ENCODE measurements around the gene COG8.
A peak's percentile ranks its signal among the peaks of the same experiment; 100 is the strongest.

The COG8 gene

GRCh38 chr16:69348222-69348621 lies 8.9 kb upstream of the COG8 start:
- DNase-seq (ENCODE audit: low read depth in 1 of 2, low spot score in 1 of 2) = no peak

- no peak for DNase-seq (ENCODE audit: low read depth in 1 of 2, low spot score in 1 of 2)
Measured at GRCh38 chr16:69346683-69347082, 7.3 kb upstream of the COG8 start.

GRCh38 chr16:69345923-69346322 lies 6.6 kb upstream of the COG8 start:
- DNase-seq (ENCODE audit: low read depth in 1 of 2, low spot score in 1 of 2) = no peak

- DNase-seq (ENCODE audit: low read depth in 1 of 2, low spot score in 1 of 2) = no peak
Measured at GRCh38 chr16:69344171-69344570, 4.8 kb upstream of the COG8 start.

DNA sequence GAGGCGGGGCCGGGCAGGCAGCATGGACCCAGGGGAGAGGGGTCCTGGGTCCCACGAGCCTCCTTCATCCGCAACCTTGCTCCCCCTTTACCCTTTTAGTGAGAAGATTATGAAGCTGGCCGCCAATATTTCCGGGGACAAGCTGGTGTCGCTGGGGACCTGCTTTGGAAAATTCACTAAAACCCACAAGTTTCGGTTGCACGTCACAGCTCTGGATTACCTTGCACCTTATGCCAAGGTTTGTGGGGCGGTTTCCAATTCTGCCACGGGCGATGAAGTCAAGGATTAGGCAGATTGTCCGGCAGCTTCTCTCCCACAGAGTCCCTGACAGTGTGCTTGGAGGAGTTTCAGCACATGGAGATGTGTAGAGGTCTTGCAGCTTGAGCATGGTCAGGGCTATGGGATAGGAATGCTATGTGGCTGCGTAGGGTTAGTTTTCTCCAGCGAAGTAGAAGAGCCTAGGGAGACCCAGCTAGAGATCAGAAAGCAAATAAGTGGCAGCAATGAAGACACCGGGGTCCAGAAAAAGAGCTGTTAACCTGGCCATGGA lies 806 bp upstream of the COG8 start:
- DNase-seq (ENCODE audit: low read depth in 1 of 2, low spot score in 1 of 2) = no peak

DNA sequence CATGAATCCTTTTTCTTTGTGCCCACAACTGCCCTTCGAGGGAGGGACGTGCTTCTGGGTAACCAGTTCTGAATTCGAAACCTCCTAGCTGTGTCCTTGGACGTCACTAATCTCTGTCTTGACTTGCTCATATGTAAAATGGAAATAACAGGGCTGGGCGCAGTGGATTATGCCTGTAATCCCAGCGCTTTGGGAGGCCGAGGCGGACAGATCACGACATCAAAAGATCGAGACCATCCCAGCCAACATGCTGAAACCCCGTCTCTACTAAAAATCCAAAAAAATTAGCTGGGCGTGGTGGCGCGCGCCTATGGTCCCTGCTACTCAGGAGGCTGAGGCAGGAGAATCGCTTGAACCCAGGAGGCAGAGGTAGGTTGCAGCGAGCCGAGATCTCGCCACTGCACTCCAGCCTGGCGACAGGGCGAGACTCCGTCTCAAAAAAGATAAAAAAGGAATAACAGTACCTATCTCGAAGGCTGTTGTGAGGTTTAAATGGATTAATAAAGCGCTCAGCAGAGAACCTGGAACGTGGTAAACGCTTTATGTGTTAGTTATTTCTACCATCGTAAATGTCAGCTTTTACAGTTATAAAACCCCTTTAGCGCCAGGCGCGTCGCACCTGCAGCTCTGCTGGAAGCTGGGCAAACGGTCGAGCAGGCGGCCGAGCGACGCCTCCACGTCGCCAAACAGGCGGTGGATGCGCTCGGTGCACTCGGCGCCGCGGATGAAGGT lies 641 bp downstream of the COG8 start:
- no peak for DNase-seq (ENCODE audit: low read depth in 1 of 2, low spot score in 1 of 2)

DNA sequence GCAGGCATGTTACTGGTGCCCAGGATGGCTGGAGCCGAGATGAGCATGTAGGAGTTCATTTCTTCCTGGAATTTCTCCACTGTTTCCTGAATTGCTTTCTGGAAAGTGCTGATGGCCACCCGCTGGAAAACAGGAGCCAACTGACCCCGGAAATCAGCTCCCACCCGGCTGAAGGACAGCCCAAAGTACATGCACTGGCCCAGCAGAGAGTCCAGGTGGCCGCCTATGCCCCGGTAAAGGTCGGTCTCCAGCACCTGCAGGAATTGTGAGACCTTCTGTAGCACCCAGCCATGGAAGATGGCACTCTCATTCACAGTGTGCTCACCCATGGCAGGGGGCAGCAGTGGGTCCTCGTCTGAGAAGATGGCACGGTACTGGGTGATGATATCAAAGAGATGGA lies 4.7 kb downstream of the COG8 start:
- DNase-seq (ENCODE audit: low read depth in 1 of 2, low spot score in 1 of 2) = no peak

DNA sequence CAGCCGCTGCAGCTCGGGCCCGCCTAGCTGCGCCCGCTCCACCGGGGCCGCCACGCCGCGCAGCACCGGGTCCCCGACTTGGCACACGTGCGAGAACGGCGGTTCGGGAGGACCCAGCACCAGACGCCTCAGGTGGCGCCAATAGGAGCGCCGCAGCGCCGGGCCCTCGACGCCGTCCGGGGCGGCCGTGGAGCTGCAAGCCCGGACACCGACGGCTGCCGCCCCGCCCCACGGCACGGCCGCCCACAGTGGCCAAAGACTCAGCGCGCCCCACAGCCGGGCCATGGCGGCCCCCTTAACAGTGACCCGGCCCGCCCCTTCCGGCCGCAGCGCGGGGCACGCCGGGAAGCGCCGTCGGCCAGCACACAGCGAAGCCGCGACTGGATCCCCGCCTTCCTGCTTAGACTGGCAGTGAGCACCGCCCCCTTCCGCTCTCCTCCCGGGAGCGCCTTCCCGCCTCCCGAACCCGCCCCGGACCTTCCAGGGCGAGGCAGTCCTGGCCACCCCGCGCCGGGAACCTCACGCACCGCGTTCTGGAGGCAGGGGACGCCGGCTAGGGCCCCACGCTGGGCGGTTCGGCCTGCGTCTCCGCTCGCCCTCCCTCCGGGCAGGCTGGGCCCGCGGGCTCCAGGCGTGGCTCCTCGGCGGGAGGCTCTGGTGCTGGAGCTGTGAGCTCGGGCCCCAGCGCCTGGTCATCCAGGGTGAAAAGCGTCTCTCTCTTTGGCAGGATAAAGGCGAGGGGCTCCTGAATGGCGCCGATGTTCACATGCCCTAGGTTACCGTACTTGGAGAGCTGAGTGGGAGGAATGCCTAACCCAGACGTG lies 8.9 kb downstream of the COG8 start, which contains the start of gene PDF:
TSS of gene PDF (minus strand) at position 303 of the 824 bp plus-strand sequence. CDS start at position 285, 18 bp downstream.
- DNase-seq (ENCODE audit: low read depth in 1 of 2, low spot score in 1 of 2) = peak; percentile 59 to 81

DNA sequence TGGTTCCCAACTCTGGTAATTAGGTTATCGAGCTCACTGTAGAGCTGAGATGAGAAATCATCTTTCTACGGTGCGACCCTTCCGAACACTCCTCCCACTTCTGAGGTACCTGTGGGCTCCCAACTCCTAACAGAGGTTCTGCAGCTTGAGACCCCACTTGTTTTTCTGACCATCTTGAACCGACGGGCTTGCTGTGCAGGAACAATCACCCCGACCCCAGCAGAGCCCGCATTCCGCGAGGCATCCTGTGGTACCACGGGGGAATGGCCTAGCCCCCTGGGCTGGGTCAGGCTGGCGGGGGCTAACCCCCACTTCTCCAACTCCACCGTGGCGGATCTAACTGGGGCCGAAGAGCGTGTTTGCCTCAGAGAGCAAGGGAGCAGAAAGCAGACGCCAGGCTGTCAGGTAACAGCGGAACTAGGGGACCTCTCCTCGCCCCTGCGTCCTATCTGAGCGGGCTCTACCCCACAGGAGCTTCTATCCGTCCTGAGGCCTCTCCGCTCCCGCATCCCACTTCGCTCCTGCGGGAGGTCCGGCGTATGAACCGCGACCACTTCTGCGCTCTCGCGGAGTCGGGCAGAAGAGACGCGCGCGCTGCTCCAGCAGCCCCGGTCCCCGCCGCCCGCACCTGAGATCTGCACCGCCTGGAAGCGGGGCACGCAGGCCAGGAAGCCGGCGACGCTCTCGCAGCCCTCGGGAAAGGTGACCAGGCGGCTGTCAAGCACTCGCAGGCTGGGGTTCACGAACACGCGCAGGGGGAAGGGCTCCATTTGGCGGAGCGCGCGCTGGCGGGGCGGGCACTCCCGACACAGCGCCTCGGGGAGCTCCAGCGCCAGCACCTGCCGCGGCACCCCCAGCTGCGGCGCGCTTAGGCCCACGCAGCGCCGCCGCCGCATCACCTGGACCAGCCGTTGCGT lies 9.7 kb downstream of the COG8 start:
- peak; percentile 15 to 30 for DNase-seq (ENCODE audit: low read depth in 1 of 2, low spot score in 1 of 2)

DNA sequence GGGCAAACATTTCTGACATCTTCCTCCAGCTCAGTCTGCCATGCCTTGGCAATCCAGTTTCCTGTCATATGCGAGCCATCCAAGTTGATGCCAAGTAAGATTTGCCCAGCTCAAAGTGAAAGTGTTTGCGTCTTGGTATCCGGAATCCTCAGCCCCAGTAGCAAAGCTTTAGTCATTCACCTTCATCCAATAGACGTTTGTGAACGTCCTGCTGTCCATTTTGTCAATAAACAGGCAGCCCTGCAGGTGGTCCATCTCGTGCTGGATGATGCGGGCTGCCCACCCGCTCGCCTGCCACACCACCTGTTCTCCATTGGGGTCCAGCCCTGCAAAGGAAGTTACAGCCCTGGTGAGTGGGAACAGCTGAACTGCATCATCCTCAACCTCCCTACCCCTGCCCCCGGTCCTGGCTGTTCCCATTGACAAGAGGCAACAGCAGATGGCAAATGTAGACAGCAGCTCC lies 10.5 kb downstream of the COG8 start:
- DNase-seq (ENCODE audit: low read depth in 1 of 2, low spot score in 1 of 2) = no peak

GRCh38 chr16:69327585-69328310 lies 11.6 kb downstream of the COG8 start:
- no peak for DNase-seq (ENCODE audit: low read depth in 1 of 2, low spot score in 1 of 2)

GRCh38 chr16:69326172-69326873 lies 13.0 kb downstream of the COG8 start:
- DNase-seq (ENCODE audit: low read depth in 1 of 2, low spot score in 1 of 2) = no peak

DNA sequence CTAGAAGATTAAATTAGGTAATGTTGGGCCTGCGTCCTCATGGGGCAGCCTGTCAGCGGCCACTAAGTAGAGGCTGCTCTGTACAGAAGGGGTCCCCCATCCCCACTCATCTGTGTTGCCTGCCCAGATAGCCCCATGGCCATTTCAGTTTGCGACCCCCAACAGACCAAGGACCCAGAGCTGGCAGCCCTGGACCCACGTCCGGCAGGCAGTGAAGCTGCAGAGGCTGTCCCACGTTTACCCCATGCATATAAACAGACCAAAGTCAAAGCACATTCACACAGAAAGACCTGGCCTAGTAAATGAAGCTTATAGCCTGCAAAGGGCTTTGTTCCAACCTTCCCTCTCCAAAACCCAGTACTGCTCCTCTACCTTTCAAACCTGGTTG lies 13.6 kb downstream of the COG8 start:
- DNase-seq (ENCODE audit: low read depth in 1 of 2, low spot score in 1 of 2) = no peak

DNA sequence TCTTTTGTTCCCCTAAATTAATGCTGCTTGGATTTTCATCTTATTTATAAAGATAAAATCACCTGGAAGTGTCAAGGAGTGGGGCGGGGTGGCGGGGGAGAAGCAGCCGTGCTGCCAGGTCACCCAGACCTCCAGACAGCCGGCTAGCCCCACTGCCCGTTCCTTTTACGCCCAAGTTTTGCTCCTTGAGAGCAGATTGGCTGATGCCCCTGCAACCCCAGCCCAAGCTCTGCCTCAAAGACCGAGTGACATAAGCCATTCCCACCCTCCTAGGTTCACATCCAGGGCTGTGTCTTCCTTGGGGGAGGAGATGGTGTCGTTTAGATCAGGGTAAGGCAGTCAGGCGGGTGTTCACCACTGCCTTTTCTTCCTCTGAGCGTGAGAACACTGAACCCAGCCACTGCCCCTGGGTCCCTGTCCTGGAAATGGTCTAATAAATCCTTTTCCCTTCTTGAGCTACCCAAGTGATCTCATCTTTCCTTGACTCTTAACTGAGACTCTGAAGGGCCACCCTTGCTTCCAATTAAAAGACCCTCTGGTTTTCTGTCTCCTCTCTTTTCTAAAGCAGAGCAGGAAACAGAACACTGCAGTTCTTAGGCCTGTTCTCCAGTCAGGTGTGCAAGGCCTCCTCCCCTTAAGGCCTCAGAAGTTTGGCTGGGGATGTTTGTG lies 14.6 kb downstream of the COG8 start:
- no peak for DNase-seq (ENCODE audit: low read depth in 1 of 2, low spot score in 1 of 2)

DNA sequence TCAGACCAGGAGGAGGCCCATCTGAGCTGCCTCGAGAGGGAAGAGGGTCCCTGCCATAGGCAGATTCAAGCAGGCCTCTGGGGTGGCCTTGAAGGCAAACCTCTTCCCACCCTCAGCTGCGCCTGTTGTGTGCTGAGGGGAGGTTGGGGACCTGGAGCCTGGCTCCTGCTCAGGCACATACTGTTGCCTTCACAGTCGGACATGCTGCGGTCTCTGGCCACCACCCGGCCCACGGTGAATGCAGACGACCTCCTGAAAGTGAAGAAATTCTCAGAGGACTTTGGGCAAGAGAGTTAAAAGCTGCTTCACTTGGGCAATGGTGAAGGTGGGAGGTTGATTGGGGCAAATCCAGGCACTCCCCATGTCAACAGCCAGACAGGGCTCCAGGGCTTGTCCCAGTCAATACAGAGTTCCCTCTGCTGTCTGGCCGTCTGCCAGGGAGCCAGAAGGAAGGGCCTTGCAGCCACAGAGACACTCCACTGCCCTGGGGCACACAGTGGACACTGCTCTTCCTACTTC lies 15.3 kb downstream of the COG8 start:
- DNase-seq (ENCODE audit: low read depth in 1 of 2, low spot score in 1 of 2) = no peak

DNA sequence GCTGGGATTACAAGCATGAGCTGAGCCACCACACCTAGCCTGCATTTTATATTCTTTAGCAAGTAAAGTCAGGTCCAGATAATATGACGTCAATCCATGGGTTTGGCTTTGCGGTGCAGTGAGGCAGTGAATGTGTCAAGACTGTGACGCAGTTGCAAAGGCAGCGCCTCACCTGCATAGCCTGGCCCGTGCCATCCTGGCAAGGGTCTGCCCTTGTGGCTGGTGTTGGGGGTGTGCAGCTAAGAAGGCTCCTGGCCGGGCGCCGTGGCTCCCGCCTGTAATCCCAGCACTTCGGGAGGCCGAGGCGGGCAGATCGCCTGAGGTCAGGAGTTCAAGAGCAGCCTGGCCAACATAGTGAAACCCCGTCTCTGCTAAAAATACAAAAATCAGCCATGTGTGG lies 15.9 kb downstream of the COG8 start:
- no peak for DNase-seq (ENCODE audit: low read depth in 1 of 2, low spot score in 1 of 2)

GRCh38 chr16:69322343-69322742 lies 17.0 kb downstream of the COG8 start:
- no peak for DNase-seq (ENCODE audit: low read depth in 1 of 2, low spot score in 1 of 2)

- no peak for DNase-seq (ENCODE audit: low read depth in 1 of 2, low spot score in 1 of 2)
Measured at GRCh38 chr16:69321080-69321479, 18.3 kb downstream of the COG8 start.

- no peak for DNase-seq (ENCODE audit: low read depth in 1 of 2, low spot score in 1 of 2)
Measured at GRCh38 chr16:69320740-69321073, 18.7 kb downstream of the COG8 start.

Measured in activated T-helper 1 cell treated with anti-CD3 and anti-CD28 coated beads, Interleukin-2, amount 50 U/mL, for 16 hours (primary cell).